Left ventricle myocardium superior (tissue), 1 donor: Measurements from ENCODE around the gene RNF135. TPM values are rescaled to one million over a fixed set of nuclear protein-coding genes. Genes with fewer than 3 reads are reported as not detected.
A peak's percentile ranks its signal among the peaks of the same experiment; 100 is the strongest.
"Not testable (repeated sequence)": the region's sequence is repeated elsewhere in the genome, so short reads cannot be mapped to it uniquely, and the experiment has no call there.

Experiments
- ATAC-seq: fragments of 200-7000 bp; cut with Tn5 transposase; one replicate; pipeline ENCODE4 v1.9.1; 2020; ENCODE audit warnings: mild to moderate bottlenecking, moderate library complexity
- DNase-seq: peaks from one replicate; pipeline ENCODE4 v3.0.0-alpha.2; 2020
- intact Hi-C: fragments of 100-400 bp; cut with micrococcal nuclease; formaldehyde crosslinking; loops from one replicate; pipeline ENCODE4 v1.11.0; 2022
- total RNA-seq: library from RNA; stranded (reverse); fragmentation: NEBNext Ultra II Directional; extraction: Animal tissue kit (Norgen Biotek cat#: 25700); gene quantifications from one replicate; pipeline ENCODE4 v1.2.1, GENCODE V29; 2021
- donor health status: DM: no; HTN: yes; CAD: no; lungs with severe emphysema.

RNF135 gene
- total RNA-seq, 1 donor from 2014 or later, result 4.1 TPM

DNA sequence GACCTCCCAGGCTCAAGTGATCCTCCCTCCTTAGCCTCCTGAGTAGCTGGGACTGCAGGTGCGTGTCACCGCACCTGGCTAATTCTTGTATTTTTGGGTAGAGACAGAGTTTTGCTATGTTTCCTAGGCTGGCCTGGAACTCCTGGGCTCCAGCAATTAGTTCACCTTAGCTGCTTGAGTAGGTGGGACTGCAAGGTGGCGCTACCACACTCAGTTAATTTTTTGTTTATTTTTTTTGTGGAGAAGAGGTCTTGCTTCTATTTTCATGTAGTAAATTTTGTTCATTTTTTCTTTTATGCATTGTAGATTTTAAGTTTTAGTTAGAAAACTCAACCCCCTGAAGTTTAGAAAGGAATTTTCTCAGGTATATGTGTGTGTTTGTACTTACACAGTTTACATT, 21.7 kb downstream of the RNF135 start:
- DNase-seq (no peak), ATAC-seq (no peak)
- intact Hi-C loops, result no loop called here

DNA sequence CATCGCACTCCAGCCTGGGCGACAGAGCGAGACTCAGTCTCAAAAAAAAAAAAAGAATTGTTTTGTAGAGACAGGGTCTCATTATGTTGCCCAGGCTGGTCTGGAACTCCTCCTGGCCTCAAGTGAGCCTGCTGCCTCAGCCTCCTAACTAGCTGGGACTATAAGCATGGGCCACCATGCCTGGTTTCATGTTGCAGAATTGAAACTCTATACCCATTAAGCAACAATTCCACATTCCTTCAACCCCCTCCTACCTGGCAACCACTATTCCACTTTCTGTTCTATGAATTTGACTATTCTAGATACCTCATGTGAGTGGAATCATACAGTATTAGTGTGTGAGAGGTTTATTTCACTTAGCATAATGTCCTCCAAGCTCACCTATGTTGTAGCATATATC, 24.5 kb downstream of the RNF135 start:
- no peak for ATAC-seq
- intact Hi-C loops, result no loop called here

DNA sequence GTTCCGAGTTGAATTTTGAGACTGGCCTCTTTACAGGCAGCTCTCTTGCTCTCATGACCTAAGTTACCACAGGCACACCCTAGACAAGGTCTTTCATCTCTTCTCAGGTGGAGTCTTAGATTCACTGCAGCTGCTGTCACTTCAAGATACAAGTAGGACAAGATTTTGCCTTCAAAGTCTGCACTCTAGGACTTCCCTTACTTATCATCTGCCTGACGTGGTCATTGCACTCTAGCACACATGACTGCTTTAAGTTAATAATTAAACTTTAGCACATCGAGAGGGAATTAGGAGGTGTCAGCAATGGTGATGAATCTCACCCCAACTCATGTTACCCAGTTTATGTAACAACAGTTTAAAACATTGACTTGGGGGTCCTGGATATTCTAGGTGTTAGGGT, 25.6 kb downstream of the RNF135 start:
- ATAC-seq (no peak), DNase-seq (no peak)
- intact Hi-C loops, result no loop called here

More for the DNA sequence above, 24.5 kb downstream of the RNF135 start:
- no peak for DNase-seq

DNA sequence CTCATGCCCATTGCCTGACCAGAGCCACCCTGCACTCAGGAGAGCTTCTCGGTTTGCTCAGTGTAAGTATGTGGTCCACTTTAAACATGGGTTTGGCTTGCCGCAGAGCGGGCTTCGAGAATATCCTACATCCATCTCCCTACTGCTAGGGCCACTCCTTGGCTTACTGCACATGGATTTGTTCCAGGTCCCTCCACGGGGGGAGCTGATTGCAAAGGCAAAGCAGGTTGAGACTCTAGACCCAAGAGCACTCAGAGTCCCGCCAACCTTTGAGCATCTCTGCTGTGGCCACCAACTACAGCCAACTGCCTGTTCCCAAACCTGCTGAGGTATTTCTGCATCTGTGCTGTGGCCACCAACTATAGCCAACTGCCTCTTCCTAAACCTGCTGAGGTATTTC, 26.4 kb downstream of the RNF135 start:
- ATAC-seq, result no peak
- intact Hi-C loops, result no loop called here
- no peak for DNase-seq

DNA sequence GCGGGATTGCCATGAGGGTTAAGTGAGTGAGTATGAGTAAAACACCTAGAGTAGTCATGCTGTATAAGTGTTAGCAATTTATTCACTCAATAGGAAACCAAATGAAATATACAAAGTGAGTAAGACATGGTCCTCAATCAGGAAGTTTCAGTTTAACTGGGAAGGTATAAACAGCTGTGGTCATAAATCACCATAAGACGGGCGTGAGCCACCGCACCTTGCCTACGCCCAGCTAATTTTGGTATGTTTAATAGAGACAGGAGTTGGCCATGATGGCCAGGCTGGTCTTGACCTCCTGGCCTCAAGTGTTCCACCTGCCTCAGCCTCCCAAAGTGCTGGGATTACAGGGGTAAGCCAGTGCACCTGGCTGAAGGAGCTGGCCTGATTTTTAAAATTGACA, 27.0 kb downstream of the RNF135 start:
- DNase-seq (no peak), ATAC-seq (no peak)
- intact Hi-C loops, result no loop called here

DNA sequence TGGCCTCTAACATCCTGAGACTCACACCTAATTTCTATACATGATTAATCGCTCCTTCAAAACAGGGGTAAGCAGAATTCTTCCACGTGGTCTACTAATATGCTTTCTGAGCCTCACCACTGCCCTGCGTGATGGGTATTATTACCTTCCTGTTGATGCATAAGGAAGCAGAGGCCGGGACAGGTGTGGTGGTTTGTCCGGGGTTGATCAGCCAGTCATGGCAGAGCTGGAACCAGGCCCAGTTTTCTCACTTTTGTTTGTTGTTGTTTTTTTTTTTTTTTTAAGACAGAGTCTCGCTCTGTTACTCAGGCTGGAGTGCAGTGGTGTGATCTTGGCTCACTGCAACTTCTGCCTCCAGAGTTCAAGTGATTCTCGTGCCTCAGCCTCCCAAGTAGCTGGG, 31.2 kb downstream of the RNF135 start:
- intact Hi-C loops, result no loop called here
- DNase-seq (no peak), ATAC-seq (no peak)

DNA sequence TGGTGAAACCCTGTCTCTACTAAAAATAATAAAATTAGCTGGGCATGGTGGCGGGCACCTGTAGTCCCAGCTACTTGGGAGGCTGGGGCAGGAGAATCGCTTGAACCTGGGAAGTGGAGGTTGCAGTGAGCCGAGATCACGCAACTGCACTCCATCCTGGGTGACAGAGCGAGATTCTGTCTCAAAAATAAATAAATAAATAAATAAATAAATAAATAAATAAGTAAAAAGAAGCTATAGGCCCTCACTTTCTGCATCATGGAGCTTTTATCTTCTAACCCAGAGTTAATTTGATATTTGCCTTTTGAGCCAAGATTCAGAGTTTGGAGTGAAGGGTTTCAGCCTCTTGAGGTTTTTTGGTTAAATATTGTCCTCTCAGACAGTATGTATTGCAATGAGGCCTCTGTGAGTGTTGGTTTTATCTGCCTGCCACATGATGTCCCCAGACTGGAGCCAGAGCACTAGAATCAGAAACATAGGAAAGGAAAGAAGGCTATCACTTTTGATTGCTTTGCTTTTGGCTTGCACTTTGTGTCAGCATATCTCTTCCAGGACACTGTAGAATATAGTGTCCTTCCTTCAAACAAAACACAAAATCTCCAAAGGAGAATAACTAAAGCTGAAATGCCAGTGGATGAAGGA, 32.5 kb downstream of the RNF135 start:
- DNase-seq, result no peak
- intact Hi-C loops, result no loop called here
- ATAC-seq, result peak; percentile 44

DNA sequence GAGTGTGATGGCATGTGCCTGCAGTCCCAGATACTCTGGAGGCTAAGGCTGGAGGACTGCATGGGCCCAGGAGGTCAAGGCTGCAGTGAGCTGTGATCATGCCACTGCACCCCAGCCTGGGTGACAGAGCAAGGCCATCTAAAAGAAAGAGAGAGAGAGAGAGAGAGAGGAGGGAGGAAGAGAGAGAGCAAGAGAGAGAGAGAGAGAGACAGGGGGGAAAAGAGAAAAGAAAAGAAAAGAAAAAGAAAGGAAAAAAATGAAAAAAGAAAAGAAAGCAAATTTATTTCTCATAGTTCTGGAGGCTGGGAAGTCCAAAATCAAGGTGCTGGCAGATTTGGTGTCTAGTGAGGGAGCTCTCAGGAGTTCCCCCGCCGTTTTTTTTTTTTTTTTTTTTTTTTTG, 33.3 kb downstream of the RNF135 start:
- intact Hi-C loops, result no loop called here
- ATAC-seq (no peak), DNase-seq (no peak)

DNA sequence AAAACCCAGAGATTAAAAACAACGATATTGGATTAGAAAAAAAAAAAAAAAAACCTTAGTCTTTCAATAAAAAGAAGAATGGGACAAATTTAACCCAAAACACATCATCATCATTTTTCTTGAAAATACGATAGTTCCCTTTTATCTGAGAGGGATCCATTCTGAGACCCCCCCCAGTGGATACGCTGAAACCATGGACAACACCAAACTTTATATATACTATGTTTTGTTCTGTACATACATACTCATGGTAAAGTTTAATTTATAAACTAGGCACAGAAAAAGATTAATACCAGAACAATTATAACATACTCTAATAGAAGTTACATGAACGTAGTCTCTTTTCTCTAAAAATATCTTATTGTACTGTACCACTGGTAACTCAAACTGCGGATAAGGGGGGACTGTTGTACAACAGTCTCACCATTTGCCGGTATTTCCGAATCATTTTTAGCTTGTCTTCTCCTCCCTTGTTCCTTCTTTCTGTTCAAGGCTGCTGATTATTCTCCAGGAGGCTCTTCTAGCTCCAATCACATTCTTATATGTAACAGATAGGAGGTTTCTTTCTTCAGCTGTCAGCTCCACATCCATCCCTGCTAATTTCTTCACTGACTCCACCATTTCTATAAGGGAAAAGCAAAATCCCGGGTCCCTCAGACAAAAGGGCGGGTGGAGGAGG, 37.0 kb downstream of the RNF135 start:
- no peak for ATAC-seq
- DNase-seq, result no peak
- intact Hi-C loops, result no loop called here

DNA sequence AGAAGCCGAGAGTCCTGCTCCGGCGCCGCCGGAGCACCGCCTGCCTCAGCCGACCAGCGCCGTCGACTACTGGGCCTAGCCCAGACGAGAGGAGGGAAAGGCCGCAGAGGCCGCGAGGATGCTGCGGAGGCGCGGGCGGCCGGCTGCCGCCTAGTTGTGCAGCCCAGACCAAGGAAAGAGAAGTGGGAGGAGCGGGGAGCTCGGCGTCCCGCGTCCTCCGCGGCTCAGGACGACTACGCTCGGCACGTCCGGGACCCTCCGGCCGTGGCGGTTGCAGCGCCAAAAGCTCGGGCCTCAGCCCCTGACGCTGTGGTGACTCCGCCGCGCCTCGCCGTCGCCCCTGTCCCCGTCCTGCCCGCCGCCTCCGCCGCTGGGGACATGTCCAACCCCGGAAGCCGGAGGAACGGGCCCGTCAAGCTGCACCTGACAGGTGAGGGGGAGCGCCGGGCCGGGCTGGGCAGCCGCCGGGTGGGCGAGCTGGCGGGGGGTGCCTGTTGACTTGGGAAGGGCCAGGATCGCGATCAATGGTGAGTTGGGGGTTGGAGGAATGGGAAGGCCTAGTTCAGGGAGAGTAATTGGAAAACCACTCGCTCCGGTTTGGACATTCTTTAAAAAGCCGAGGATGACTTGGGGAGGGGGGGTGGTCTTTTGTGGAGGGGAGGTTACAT, 37.7 kb downstream of the RNF135 start:
- ATAC-seq, result peak; percentile 88
- peak; percentile 78 for DNase-seq
- intact Hi-C loops, result no loop called here

DNA sequence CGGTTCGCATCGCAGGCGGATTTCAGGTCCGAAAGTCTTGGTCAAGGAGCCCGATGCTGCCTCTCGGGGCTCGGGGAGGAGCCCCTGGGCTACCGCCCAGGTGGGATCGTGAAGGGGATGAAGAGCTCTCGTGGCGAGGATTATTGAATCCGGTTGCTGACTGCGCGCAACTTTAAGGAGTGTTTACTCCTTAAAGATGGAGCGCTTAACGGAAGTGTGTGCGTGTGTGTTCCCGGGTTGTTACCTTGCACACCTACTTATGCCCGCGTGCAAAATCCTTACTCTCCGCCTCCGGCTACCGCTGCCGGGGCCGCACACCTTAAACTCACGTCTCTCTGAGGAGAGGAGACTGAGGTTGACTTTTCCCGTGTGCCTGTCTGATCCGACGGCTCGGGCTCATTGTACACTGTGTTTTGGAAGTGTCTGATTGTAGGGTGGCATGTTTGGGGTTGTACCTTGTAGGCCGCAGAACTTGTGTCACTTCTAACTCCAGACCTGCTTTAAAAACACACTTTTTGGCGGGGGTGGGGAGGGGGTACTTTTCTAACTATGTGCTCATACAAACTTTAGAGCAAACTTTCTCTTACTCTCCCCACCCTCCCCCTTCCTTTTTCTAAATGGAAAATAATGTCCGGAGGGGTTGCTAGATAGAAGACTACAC, 38.3 kb downstream of the RNF135 start:
- peak; percentile 30 for DNase-seq
- intact Hi-C loops, result not testable (repeated sequence)
- peak; percentile 28 for ATAC-seq

DNA sequence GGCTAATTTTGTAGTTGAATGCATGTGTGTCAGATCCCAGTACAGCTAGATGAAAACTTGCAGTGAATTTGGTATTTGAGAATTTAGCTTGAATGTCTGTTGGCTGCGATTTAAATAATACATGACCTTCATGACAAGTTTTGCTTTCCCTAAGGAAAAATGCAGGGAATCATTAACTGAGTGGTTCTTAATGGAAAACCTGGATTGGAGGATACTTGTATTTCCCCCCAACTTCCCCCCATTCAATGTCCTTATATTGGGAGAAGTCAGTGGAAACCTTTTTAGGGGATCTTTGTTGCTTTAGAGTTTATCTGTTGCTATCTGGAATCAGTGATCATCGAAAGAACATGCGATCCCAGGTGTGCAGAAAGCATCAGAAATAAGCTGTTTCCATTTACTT, 39.2 kb downstream of the RNF135 start:
- intact Hi-C loops, result loop anchor here (5.0 kb wide), 1 partner anchor 207 kb away; no protein-coding TSS in a partner anchor
- ATAC-seq, DNase-seq: not testable (repeated sequence)

DNA sequence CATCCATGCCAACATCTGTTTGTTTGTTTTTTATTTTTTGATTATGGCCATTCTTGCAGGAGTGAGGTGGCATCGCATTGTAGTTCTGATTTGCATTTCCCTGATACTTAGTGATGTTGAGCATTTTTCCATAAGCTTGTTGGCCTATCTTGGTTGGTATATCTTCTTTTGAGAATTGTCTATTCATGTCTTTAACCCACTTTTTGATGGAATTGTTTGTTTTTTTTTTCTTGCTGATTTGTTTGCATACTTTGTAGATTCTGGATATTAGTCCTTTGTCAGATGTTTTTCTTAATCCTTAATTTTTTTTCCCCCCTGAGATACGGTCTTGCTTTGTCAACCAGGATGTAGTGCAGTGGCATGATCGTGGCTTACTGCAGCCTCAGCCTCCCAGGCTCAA, 43.0 kb downstream of the RNF135 start:
- DNase-seq (no peak), ATAC-seq (no peak)
- intact Hi-C loops, result loop anchor here (5.0 kb wide), 1 partner anchor 203 kb away; no protein-coding TSS in a partner anchor

DNA sequence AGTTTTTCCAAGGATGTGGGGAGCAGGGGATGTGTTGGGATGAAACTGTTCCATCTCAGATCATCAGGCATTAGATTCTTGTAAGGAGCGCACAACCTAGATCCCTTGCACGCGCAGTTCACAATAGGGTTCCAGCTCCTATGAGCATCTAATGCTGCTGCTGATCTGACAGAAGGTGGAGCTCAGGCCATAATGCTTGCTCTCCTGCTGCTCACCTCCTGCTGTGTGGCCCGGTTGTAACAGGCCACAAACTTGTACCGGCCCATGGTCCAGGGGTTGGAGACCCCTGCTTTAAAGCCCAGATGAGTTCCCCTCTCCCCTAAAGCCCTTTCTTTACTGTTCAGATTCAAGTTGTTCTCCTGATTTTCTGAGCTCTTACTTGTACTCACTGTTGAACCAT, 44.8 kb downstream of the RNF135 start:
- intact Hi-C loops, result no loop called here
- no peak for ATAC-seq
- DNase-seq, result no peak

DNA sequence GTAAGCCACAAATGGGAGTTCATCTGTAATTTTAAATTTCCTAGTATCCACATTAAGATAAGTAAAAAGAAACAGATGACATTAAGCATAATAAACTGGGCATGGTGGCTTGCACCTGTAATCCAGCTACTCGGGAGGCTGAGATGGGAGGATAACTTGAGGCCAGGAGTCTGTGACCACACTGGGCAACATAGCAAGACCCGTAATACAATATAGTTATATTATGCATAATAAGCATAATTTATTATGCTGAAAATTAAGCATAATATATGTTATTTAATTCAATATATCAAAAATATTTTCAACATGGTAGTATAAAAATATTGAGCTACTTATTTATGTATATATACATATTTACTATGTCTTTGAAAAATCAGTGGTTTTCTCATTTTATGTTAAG, 48.2 kb downstream of the RNF135 start:
- intact Hi-C loops, result no loop called here
- DNase-seq, result no peak
- ATAC-seq, result no peak

DNA sequence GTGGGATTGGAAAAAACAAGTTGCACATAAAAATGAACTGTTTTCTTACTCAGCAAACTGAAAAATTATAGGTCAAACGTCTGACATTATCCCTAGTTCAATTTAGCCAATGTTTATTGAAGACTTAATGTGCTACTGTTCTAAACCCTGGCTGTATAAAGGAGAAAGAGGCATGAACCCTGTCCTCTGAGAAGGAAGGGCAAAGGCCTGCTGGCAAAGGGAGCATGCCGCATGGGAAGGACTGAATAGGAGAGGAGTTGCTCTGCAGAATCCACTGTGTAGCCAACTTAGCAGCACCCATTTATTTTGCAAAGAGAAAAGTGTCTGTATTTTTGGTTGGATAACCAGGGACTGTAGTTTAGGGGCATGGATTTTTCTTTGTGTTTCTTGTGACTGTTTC, 52.3 kb downstream of the RNF135 start:
- DNase-seq, intact Hi-C loops, ATAC-seq: not testable (repeated sequence)

DNA sequence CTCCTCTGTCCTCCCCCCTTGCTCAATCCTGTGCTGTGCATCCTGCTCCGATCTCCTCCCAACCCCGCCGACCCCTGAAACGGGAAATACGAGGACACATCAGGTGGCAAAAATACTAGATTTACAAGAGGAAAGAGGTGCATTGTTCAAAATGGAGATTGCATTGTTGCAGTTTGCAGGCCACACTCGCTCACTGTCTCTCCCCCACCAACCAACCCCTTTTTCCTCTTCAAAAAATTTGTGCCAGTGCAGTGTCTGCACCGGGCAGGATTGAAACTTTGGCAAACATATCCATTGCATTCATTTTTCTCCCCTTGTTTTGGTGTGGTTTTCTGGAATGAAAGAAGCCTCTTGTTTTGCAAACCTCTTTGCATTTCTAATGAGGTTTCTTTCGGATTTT, 61.0 kb downstream of the RNF135 start:
- no peak for ATAC-seq
- intact Hi-C loops, result no loop called here
- DNase-seq, result no peak

DNA sequence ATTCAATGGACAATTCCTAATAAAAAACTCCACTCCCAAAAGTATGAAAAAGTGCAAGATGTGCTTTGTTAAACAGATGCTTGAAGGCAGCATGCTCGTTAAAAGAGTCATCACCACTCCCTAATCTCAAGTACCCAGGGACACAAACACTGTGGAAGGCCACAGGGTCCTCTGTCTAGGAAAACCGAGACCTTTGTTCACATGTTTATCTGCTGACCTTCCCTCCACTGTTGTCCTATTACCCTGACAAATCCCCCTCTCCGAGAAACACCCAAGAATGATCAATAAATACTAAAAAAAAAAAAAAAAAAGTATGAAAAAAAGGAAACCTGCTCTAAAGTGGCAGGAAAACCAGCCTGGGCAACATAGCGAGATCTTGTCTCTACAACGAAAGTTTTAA, 64.8 kb downstream of the RNF135 start:
- intact Hi-C loops, ATAC-seq, DNase-seq: not testable (repeated sequence)

DNA sequence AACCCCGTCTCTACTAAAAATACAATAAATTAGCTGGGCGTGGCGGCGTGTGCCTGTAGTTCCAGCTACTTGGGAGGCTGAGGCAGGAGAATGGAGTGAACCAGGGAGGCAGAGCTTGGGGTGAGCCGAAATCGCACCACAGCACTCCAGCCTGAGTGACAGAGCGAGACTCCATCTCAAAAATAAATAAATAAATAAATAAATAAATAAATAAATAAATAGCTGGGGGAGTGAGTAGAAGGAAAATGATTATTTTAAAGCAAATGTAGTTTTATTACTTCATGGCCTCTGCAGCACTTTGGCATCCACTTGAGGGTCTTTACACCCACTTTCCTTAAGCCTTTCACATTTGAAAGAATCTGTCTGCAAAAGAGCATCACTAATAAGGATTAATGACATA, 70.0 kb downstream of the RNF135 start:
- ATAC-seq, intact Hi-C loops, DNase-seq: not testable (repeated sequence)

DNA sequence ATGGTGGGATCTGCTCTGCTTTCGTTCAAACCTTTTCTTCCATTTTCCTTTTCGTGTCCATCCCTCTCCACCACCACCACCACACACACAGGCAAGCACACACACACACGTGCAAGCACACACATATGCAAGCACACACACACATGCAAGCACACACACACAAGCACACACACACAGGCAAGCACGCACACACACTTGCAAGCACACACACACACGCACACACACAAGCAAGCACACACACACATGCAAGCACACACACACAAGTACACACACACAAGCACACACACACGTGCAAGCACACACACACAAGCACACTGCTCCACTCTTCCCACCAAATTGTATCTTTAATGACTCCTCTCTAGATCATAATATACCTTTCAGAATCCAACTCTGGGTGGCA, 71.5 kb downstream of the RNF135 start:
- ATAC-seq, DNase-seq, intact Hi-C loops: not testable (repeated sequence)
